MM.1S (cell line): ENCODE results near the gene PIGQ.

Source experiments
- DNase-seq: peaks from one replicate; pipeline ENCODE4 v3.0.0-alpha.2; 2015
- H2AFZ ChIP-seq: fragments of 300-600 bp; sonication (generic); 2 replicates; pipeline ENCODE4 v1.6.0; 2016; ENCODE audit warnings: antibody characterized with exemption, low read length
- H3F3A ChIP-seq: fragments of 300-600 bp; sonication (generic); 2 replicates; pipeline ENCODE4 v1.6.1; 2016; ENCODE audit warnings: mild to moderate bottlenecking, antibody characterized with exemption, low read length, moderate library complexity, mixed read lengths; ENCODE audit not compliant: insufficient read depth
- H3K27ac ChIP-seq: fragments of 300-600 bp; sonication (generic); 2 replicates; pipeline ENCODE4 v1.5.1; 2016; ENCODE audit warnings: mild to moderate bottlenecking, low read length
- H3K27me3 ChIP-seq: fragments of 300-600 bp; sonication (generic); replicated peaks from 2 replicates; pipeline ENCODE4 v1.6.0; 2016; ENCODE audit warnings: low read length; ENCODE audit not compliant: insufficient read depth
- H3K36me3 ChIP-seq: fragments of 300-600 bp; sonication (generic); replicated peaks from 2 replicates; pipeline ENCODE4 v1.6.1; 2016; ENCODE audit warnings: mild to moderate bottlenecking, low read length, mixed read lengths; ENCODE audit not compliant: insufficient read depth
- H3K4me1 ChIP-seq: fragments of 300-600 bp; sonication (generic); 2 replicates; pipeline ENCODE4 v1.6.1; 2016; ENCODE audit warnings: low read length, mixed read lengths
- H3K4me2 ChIP-seq: fragments of 300-600 bp; sonication (generic); 2 replicates; pipeline ENCODE4 v1.6.0; 2016; ENCODE audit warnings: low read depth, low read length
- H3K4me3 ChIP-seq: fragments of 300-600 bp; sonication (generic); 2 replicates; pipeline ENCODE4 v1.5.1; 2016; ENCODE audit warnings: low read length, mixed read lengths
- H3K79me2 ChIP-seq: fragments of 300-600 bp; sonication (generic); 2 replicates; pipeline ENCODE4 v1.6.1; 2016; ENCODE audit warnings: mixed run types, low read length, mixed read lengths
- H3K9ac ChIP-seq: fragments of 300-600 bp; sonication (generic); 2 replicates; pipeline ENCODE4 v1.6.1; 2016; ENCODE audit warnings: low read length, mixed read lengths
- H3K9me2 ChIP-seq: fragments of 300-600 bp; sonication (generic); replicated peaks from 2 replicates; pipeline ENCODE4 v1.6.1; 2016; ENCODE audit warnings: mild to moderate bottlenecking, low read length, mixed read lengths; ENCODE audit not compliant: insufficient read depth
- H3K9me3 ChIP-seq: fragments of 300-600 bp; sonication (generic); replicated peaks from 2 replicates; pipeline ENCODE4 v1.6.1; 2016; ENCODE audit warnings: mild to moderate bottlenecking, low read length, mixed read lengths; ENCODE audit not compliant: insufficient read depth
- H4K20me1 ChIP-seq: fragments of 300-600 bp; sonication (generic); 2 replicates; pipeline ENCODE4 v1.6.1; 2016; ENCODE audit warnings: mild to moderate bottlenecking, low read length, moderate library complexity, mixed read lengths; ENCODE audit not compliant: insufficient read depth
- CTCF ChIP-seq: fragments of 300-600 bp; sonication (generic); IDR thresholded peaks from 2 replicates; pipeline ENCODE4 v1.5.1; 2016; ENCODE audit warnings: antibody characterized with exemption, low read length, mixed read lengths
- EZH2 ChIP-seq: fragments of 300-600 bp; sonication (generic); optimal IDR thresholded peaks from 2 replicates; pipeline ENCODE3; 2017; ENCODE audit warnings: low read depth, mild to moderate bottlenecking, antibody characterized with exemption, low read length, mixed read lengths
- EZH2phosphoT487 ChIP-seq: fragments of 300-600 bp; sonication (generic); IDR thresholded peaks from 2 replicates; pipeline ENCODE4 v1.6.1; 2018; ENCODE audit warnings: antibody characterized with exemption, low read length

PIGQ gene

GRCh38 chr16:522320-523096 is 47.3 kb upstream of the PIGQ start:
- TF ChIP-seq EZH2phosphoT487 (no peak), CTCF (no peak), EZH2 (no peak)
- H4K20me1 ChIP-seq, result no peaks in the 10 kb centered on the region
- no peaks in the 10 kb centered on the region for H3K36me3 ChIP-seq

GRCh38 chr16:523097-523741 is 46.5 kb upstream of the PIGQ start:
- Histone ChIP-seq H3K27ac (no peak overlapping the region), H3K9ac (no peak overlapping the region), H3K9me2 (no peaks in the 10 kb centered on the region), H3K4me2 (no peak overlapping the region), H4K20me1 (no peaks in the 10 kb centered on the region), H2AFZ (no peak overlapping the region), H3K4me1 (peaks cover 5% of the 10 kb centered on the region; the same call in 1 of the 2 replicates), H3K4me3 (no peak overlapping the region), H3K36me3 (no peaks in the 10 kb centered on the region), H3K9me3 (no peaks in the 10 kb centered on the region), H3K27me3 (no peaks in the 10 kb centered on the region), H3K79me2 (peaks cover 24% of the 10 kb centered on the region), H3F3A (no peaks in the 10 kb centered on the region)
- no peak for DNase-seq
- TF ChIP-seq EZH2phosphoT487, result no peak
- TF ChIP-seq EZH2, result no peak
- no peak for TF ChIP-seq CTCF

More at GRCh38 chr16:522320-523096, 47.3 kb upstream of the PIGQ start:
- no peak for DNase-seq
- H3K9me3 ChIP-seq, result no peaks in the 10 kb centered on the region
- H3K79me2 ChIP-seq, result peaks cover 22% of the 10 kb centered on the region
- H3F3A ChIP-seq, result no peaks in the 10 kb centered on the region
- H3K4me2 ChIP-seq, result no peak overlapping the region
- peaks cover 5% of the 10 kb centered on the region; the same call in 1 of the 2 replicates for H3K4me1 ChIP-seq
- H3K27me3 ChIP-seq, result no peaks in the 10 kb centered on the region
- no peak overlapping the region for H3K9ac ChIP-seq
- H3K9me2 ChIP-seq, result no peaks in the 10 kb centered on the region
- H3K27ac ChIP-seq, result no peak overlapping the region
- H2AFZ ChIP-seq, result no peak overlapping the region
- no peak overlapping the region for H3K4me3 ChIP-seq

- Histone ChIP-seq H3K9me2 (no peaks in the 10 kb centered on the region), H3K27me3 (no peaks in the 10 kb centered on the region), H3K36me3 (no peaks in the 10 kb centered on the region), H3K9ac (no peak overlapping the region), H3K9me3 (no peaks in the 10 kb centered on the region), H3K4me1 (peaks cover 5% of the 10 kb centered on the region; the same call in 1 of the 2 replicates), H3K4me3 (no peak overlapping the region), H3K27ac (no peak overlapping the region), H3K4me2 (no peak overlapping the region), H3K79me2 (peaks cover 37% of the 10 kb centered on the region), H3F3A (no peaks in the 10 kb centered on the region), H4K20me1 (peaks cover 4% of the 10 kb centered on the region; the same call in 1 of the 2 replicates), H2AFZ (no peak overlapping the region)
- DNase-seq, result no peak
- TF ChIP-seq EZH2phosphoT487 (no peak), EZH2 (no peak), CTCF (no peak)
These were observed 45.3 kb upstream of the PIGQ start for GRCh38 chr16:524274-525040.
